ENCODE results near the gene MFN2.
A peak's percentile ranks its signal among the peaks of the same experiment; 100 is the strongest.
"Not testable (repeated sequence)": the region's sequence is repeated elsewhere in the genome, so short reads cannot be mapped to it uniquely, and the experiment has no call there.

MFN2 gene

DNA sequence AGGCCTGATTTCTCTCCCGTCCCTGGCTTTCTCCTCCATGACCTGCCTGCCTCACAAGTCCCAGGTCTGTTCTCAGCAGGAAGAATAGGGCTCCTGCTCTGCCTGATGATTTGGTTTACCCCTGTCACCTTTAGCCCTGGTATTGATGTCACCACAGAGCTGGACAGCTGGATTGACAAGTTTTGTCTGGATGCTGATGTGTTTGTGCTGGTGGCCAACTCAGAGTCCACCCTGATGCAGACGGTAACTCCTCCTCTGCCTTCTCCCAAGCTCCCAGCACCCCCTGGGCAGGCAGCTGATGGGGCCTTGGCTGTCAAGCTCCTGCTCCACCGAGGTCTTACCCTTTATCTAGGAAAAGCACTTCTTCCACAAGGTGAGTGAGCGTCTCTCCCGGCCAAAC, 18.4 kb downstream of the MFN2 start:
- no peak for DNase-seq (ENCODE audit: low read depth in 2 of 2)

DNA sequence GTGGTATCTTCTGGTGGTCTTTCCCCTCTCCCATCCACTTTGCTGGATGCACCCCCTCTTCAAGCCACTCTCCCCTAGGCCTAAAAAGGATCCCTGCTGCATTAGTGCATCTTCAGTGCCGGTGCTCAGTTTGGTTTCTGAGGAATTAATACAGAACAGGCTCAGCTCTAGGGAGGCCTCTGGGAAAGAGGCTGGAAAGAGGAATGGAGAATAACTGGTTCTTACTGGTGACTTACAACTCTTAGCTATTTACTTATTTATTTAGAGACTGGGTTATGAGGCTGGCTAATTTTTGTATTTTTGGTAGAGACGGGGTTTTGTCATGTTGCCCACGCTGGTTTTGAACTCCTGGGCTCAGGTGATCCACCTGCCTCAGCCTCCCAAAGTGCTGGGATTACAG, 19.0 kb downstream of the MFN2 start:
- DNase-seq (ENCODE audit: low read depth in 2 of 2): no peak

DNA sequence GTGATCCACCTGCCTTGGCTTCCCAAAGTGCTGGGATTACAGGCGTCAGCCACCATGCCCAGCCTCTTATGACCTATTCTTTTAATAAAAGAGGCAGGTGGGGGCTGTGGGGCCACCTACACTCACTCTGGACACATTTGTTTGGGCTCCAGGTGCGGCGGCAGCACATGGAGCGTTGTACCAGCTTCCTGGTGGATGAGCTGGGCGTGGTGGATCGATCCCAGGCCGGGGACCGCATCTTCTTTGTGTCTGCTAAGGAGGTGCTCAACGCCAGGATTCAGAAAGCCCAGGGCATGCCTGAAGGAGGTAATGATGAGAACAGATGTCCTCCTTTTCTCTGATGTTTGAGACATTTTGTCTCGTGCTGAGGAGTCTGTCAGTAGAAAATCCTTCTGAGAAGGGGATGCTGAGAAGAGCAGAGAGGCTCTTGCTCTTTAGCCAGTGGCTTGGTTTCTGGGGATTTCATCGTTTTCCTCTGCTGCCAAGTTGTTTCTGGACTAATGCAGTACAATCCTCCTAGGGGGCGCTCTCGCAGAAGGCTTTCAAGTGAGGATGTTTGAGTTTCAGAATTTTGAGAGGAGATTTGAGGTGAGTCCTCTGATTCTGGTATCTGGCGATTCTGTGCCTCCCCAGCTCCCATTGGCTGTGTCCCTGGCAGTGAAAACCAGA, 21.1 kb downstream of the MFN2 start:
- peak; percentile 44 to 48 for DNase-seq (ENCODE audit: low read depth in 2 of 2)

DNA sequence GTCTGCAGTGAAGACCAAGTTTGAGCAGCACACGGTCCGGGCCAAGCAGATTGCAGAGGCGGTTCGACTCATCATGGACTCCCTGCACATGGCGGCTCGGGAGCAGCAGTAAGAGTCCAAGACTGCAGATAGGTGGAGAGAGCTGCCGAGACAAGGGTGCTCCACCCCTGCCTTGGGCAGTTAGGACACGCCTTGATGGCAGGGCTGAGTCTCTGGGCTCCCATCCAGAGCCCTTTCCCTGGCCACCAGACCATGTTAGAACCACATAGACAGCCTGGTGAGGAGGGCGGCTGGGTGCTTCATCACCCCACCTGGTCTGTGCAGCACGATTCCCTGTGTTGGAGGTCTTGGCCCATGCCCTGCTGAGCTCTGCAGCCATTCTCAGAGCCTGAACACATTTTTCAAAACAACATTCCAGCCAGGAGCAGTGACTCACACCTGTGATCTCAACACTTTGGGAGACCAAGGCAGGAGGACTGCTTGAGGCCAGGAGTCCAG, 21.8 kb downstream of the MFN2 start:
- no peak for DNase-seq (ENCODE audit: low read depth in 2 of 2)

DNA sequence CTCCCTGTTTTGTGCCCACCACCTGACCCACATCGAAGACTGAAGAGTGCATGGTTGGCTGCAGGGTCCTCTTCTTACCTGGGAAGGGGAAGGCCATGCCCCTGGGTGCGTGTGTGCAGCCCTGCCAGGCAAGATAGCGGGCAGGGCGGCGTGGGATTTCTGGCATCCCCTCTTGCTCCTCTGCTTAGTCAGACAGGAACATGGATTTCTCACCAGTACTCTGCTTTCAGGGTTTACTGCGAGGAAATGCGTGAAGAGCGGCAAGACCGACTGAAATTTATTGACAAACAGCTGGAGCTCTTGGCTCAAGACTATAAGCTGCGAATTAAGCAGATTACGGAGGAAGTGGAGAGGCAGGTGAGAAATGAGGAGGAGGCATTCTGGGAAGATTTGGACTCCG, 23.5 kb downstream of the MFN2 start:
- no peak for DNase-seq (ENCODE audit: low read depth in 2 of 2)

DNA sequence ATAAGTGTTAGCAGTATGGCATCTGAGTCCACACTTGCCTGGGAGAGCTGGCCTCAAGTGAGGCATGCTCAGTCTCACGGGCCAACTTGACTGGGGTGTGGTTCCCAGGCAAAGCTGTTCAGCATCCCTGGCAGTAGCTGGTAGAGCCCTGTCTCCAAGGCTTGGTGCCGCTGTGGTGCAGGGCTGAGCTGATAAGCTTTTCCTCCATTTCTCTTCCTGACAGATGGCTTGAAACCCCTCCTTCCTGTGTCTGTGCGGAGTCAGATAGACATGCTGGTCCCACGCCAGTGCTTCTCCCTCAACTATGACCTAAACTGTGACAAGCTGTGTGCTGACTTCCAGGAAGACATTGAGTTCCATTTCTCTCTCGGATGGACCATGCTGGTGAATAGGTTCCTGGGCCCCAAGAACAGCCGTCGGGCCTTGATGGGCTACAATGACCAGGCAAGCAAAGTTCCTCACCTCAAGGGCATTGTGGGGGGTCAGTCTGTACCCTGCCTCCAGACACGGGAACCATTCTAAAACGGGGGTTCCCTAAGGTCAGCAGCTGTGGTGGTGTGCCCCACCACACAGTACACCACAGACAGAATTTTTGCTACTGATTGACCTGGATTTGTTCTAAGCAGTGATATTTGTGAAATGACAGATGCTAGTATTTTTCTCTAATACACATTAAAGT, 25.4 kb downstream of the MFN2 start:
- DNase-seq (ENCODE audit: low read depth in 2 of 2): no peak

DNA sequence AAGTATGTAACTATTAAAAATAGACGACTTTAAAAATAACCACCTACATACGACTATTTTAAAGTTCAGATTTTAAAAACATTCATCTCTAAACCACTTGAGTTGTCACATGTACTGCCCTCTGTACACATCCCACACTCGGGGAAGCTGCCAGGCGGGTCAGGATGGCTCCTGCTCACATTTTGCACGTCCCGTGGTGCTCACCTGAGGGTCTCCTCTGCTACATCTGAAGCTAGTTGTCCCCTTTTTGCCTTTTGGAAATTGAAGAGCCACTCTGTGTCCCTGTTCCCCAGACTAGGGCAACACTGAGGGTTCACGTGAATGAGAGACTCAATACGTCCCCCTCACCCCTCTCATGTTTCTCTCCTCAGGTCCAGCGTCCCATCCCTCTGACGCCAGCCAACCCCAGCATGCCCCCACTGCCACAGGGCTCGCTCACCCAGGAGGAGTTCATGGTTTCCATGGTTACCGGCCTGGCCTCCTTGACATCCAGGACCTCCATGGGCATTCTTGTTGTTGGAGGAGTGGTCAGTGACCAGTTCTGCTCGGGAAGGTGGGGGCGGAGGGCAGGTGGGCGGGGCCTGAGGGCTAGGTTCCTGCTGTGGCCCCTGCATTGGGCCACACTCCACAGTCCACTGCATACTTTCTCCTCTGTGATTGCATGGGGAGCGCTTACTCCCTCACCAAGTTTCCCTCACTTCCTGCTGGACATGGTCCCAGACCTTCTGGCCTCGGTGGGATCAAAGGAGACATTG, 26.1 kb downstream of the MFN2 start:
- DNase-seq (ENCODE audit: low read depth in 2 of 2): no peak

DNA sequence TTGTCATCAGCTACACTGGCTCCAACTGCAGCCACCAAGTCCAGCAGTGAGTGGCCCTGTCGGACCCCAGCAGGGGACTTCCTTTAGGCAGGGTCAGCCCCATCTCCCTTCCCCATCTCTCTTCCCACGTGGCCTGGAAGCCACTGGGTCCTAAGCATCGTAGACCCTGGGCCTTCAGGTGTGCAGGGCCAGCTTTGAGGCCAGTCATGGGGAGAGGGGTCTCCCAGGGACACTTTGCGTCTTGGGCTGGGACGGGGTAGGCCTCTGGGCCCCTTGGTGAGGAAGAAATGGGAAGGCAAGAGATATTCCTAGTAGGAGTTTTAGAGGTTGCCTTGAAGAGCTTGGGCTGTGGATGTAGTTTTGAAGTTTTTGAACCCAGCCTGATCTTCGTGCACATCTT, 27.0 kb downstream of the MFN2 start:
- DNase-seq (ENCODE audit: low read depth in 2 of 2): no peak

DNA sequence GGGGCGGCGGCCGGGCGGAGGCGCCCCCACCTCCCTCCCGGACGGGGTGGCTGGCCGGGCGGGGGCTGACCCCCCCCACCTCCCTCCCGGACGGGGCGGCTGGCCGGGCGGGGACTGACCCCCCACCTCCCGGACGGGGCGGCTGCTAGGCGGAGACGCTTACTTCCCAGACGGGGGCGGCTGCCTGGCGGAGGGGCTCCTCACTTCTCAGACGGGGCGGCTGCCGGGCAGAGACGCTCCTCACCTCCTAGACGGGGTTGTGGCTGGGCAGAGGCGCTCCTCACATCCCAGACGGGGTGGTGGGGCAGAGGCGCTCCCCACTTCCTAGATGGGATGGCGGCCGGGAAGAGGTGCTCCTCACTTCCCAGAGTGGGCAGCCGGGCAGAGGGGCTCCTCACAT, 28.1 kb downstream of the MFN2 start:
- not testable (repeated sequence) for DNase-seq (ENCODE audit: low read depth in 2 of 2)

DNA sequence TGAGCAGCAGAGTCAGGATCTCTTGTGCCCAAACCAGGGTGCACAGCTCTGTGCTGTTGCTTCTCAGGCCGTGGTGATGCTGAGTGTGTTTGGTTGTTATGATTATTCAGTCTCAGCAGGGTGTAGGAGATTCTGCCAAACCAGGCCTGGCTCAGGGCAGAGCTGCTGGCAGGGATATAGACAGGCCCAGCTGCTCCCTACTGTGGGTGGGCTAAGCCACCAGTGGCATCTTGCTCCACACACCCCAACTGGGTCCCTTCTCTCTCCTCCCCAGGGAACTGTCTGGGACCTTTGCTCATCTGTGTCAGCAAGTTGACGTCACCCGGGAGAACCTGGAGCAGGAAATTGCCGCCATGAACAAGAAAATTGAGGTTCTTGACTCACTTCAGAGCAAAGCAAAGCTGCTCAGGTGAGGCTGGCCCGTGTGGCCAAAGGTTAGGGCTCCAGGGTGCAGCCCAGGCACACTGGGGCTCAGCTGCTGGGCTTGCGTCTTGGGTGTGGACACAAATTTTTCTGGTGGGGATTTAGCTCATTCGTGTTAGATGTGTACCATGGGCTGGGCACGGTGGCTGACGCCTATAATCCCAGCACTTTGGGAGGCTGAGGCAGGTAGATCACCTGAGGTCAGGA, 29.2 kb downstream of the MFN2 start:
- DNase-seq (ENCODE audit: low read depth in 2 of 2): no peak

DNA sequence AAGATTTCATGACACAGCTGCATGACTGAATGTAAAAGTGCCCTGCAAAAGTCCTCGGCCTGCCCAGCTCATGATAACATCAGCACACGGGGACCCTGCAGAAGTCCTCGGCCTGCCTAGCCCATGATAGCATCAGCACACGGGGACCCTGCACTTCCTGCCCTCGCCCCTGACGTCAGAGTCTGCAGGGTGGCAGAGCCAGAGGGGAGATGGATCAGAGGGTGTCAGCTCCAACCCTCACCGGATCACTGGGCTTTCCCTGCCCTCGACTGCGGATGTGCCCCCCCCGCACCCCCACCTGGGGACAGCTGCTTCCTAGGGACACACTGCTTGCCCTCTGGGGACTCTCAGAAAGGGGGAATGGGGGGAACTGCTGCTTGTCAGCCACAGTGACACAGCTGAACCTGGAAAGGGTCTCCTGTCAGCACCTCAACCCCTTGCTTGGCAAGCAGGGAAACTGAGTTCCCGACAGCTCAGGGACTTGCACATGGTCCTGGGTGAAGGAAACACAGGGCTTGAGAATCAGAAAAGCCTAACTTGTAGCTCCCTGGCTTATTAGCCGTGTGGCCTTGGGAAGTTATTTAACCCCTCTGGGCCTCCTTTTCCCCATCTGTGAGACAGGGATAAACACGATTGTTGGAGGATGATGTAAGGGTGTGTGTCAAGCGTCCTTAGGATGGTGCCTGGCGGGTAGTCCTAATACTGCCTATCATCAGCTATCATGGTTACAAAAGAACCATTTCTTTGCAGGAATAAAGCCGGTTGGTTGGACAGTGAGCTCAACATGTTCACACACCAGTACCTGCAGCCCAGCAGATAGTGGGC, 30.7 kb downstream of the MFN2 start:
- no peak for DNase-seq (ENCODE audit: low read depth in 2 of 2)

DNA sequence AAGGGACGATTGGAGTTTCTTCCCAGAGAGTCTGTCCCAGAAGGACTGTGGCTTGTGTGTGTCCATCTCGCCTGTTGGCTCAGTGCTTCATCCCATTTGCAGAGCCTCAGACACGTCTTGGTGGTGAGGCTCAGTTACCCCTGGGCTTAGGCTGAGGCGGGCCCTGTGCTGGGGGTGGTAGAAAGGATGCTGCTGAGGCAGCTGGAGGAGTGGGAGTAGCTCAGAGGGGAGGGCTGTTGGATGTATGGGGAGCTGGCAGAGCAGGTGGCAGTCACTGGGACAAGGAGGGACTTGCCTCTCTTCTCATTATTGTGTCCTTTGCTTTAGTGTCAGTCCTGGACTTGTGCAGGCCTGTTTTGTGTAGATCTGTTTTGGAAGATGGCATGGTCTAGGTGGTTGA, 31.8 kb downstream of the MFN2 start:
- DNase-seq (ENCODE audit: low read depth in 2 of 2): no peak

DNA sequence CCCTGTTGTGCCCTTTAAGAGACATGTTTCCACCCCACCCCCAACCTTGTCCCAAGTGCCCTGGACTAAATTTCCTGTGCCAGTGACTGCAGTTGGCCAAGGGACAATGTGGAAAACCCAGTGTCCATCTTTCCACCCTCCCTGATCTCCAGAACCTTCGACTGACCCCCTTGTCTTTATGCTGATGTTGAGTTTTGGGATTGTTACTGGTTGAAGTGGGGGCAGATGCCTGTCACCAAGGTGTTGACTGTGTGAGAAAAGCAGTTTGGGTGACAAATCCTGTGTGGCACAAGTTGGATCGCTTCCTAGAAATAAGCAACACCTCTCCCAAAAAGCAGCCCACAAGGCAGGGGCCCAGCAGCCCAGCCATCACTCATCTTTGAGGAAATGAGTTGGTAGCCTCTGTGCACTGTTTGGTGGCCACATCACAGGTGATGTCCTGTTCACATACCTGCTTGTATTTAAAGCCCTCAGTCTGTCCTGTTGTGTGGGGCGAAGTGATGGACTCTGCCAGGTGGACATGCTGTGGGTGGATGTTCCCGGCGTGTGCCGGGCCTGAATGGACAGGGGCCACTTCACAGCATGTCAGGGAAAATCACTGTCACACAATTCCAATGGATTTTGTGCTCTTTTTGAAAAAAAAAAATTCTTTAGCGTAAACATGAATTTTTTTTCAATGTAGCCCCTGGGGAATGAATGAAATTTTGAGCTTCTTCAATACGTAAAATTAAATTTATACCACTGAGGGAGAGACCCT, 32.5 kb downstream of the MFN2 start:
- no peak for DNase-seq (ENCODE audit: low read depth in 2 of 2)

DNA sequence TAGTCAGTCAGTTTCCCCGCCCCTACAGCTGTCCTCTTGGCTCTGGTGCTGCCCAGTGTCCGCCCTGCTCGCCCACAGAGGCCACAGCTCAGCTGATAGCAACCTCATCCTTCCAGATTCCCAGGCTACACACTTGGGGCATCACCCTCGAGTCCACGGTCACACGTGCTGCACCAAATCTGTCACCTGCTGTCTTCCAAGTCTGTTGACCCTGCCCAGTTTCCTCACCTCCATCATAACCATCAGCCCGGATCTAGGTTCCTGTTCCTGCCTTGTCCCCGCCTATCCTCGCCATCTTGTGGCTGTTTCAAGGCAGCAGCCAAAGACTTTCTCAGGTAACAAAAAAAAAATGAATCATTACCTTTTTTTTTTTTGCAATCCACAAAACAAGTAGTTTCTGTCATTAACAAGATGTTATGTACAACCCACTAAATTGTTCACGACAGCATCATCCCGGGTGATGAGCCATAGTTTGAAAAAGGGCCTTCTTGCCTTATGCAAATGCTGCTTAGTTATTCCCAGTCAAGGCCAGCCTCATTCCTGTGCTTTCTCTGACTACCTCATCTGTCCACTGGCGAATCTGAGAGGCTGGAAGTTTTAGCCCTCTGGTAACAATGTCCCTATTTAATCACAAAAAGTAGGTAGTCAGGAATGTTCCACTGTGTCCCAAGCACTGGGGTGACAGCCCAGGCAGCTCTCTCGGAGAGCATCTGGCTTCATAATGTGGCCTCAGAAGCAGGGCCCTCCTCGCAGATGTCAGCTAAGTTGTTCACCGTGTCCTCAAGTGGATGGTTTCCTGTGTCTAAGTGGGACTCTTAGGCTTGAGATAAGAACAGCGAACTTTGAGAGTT, 34.1 kb downstream of the MFN2 start:
- no peak for DNase-seq (ENCODE audit: low read depth in 2 of 2)

DNA sequence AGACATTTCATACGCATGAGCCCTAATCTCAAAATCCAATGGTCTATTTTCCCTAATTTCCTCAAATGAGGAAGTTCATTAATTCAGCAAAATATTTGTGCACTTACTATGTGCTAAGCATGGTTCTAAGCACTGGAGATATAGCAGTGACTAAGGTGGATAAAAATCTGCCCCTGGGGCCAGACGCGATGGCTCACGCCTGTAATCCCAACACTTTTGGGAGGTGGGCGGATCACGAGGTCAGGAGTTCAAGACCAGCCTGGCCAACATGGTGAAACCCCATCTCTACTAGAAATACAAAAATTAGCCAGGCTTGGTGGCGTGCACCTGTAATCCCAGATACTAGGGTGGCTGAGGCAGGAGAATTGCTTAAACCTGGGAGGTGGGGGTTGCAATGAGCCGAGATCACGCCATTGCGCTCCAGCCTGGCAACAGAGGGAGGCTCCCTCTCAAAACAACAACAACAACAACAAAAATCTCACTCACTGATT, 34.8 kb downstream of the MFN2 start:
- no peak for DNase-seq (ENCODE audit: low read depth in 2 of 2)

DNA sequence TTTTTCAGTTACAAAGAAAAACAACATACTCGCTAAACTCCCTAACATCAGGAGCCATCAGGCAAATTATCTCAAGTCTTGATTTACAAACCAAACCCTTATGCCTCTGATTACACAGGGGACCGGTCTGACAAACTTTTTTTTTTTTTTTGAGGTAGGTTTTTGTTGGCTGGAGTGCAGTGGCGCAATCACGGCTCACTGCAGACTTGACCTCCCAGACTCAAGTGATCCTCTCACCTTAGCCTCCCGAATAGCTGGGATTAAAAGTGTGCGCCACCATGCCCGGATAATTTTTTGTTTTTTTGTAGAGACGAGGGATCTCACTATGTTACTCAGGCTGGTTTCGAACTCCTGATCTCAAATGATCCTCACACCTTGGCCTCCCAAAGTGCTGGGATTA, 35.3 kb downstream of the MFN2 start:
- no peak for DNase-seq (ENCODE audit: low read depth in 2 of 2)

DNA sequence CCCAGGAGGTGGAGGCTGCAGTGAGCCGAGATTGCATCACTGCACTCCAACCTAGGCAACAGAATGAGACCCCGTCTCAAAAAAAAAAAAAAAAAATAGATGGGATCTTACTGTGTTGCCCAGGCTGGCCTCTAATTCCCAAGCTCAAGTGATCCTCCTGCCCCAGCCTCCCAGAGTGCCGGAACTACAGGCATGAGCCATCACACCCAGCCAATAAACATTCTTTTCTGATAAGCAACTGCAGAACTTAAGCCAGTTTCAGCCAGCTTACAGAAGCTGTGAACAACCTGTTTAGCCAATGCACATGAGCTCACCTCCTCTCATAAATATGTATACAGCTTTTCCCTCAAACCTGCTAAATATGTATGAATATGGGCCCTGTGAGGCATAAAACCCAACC, 35.9 kb downstream of the MFN2 start:
- no peak for DNase-seq (ENCODE audit: low read depth in 2 of 2)

DNA sequence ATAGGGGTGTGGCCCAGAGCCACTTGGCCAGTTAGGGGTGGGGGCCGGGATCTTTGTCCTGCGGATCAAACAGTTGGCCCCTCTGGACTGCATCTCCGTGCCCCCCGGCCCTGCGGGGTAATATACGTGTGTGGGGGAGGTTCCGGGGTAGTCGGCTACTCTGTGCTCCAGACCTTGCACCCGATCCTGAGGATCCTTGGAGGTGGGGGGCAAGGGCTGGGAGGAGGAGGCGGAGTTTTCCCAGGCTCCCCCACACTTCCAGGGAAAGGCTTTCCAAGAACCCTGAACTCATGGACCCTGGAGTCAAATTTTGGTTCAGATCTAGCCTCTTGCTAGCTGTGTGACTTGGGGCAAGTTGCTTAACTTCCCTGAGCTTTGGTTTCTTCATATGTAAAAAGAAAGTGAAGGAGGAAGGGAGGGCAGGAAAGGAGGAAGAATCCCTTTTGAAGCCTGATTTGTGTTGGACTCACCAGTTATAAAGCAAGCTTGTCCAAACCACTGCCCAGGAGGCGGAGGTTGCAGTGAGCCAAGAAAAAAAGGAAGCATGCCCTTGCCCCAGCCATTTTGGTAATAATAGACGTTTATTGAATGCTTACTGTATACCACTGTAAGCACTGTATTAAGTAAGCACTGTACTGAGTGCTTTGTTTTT, 39.7 kb downstream of the MFN2 start:
- DNase-seq (ENCODE audit: low read depth in 2 of 2): no peak

DNA sequence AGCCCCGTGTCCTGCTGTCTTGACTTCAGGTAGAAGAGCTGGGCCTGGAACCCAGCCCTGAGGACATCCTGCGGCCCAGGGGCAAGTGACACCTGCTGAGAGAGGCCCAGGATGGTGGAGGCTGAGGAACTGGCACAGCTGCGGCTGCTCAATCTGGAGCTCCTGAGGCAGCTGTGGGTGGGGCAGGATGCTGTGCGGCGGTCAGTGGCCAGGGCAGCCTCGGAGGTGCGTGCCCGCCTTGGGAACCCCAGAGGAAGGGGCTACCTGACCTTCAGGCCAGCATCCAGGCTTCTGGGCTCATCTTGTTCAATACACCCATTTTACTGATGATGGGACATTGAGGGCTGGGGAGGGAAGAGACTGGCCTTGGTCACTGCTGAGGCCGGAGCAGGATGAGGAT, 41.4 kb downstream of the MFN2 start:
- DNase-seq (ENCODE audit: low read depth in 2 of 2): no peak
